Measurements from ENCODE around the gene UXT. TPM values are rescaled to one million over a fixed set of nuclear protein-coding genes. Genes with fewer than 3 reads are reported as not detected.

The UXT gene
- total RNA-seq, 4 donors from 2014 or later, result 95.7 to 129 (median 118) TPM

GRCh38 chrX:47633689-47634590 is 25.0 kb downstream of the UXT start:
- TF ChIP-seq POLR2A (IDR thresholded peaks at IDR 0.05) (no peak), EP300 (IDR thresholded peaks at IDR 0.05) (no peak), CTCF (IDR thresholded peaks at IDR 0.05) (no peak)
- H3K27me3 ChIP-seq, result no peaks in the 10 kb centered on the region
- H3K4me3 ChIP-seq, result no peak overlapping the region
- no peak for DNase-seq (ENCODE audit: low spot score in 2 of 2)
- H3K4me1 ChIP-seq, result no peaks in the 10 kb centered on the region
- 66 to 70% methylated on average over 14 of the region's 14 CpGs for WGBS, 2 donors
- H3K27ac ChIP-seq, result no peak overlapping the region
- H3K36me3 ChIP-seq, result peaks cover 0 to 41% (median 0%) of the 10 kb centered on the region in 3 donors
- no peaks in the 10 kb centered on the region for H3K9me3 ChIP-seq

GRCh38 chrX:47632666-47633065 is 26.3 kb downstream of the UXT start:
- no peaks in the 10 kb centered on the region for H3K4me1 ChIP-seq
- WGBS, 2 donors, result 55 to 64% methylated on average over 4 of the region's 4 CpGs
- no peak for TF ChIP-seq POLR2A (IDR thresholded peaks at IDR 0.05)
- no peak for TF ChIP-seq CTCF (IDR thresholded peaks at IDR 0.05)
- no peak for TF ChIP-seq EP300 (IDR thresholded peaks at IDR 0.05)
- no peak for DNase-seq (ENCODE audit: low spot score in 2 of 2)
- no peaks in the 10 kb centered on the region for H3K9me3 ChIP-seq
- H3K27ac ChIP-seq, result no peak overlapping the region
- H3K27me3 ChIP-seq, result no peaks in the 10 kb centered on the region
- H3K4me3 ChIP-seq, result no peak overlapping the region
- peaks cover 0 to 29% (median 0%) of the 10 kb centered on the region in 3 donors for H3K36me3 ChIP-seq

GRCh38 chrX:47631676-47632075 is 27.3 kb downstream of the UXT start:
- H3K27me3 ChIP-seq, result no peaks in the 10 kb centered on the region
- no peaks in the 10 kb centered on the region for H3K4me1 ChIP-seq
- H3K4me3 ChIP-seq, result no peak overlapping the region
- DNase-seq (ENCODE audit: low spot score in 2 of 2), result no peak
- WGBS, 2 donors, result 62 to 72% methylated on average over 5 of the region's 5 CpGs
- no peaks in the 10 kb centered on the region for H3K9me3 ChIP-seq
- TF ChIP-seq EP300 (IDR thresholded peaks at IDR 0.05), result no peak
- no peak for TF ChIP-seq CTCF (IDR thresholded peaks at IDR 0.05)
- TF ChIP-seq POLR2A (IDR thresholded peaks at IDR 0.05), result no peak
- H3K36me3 ChIP-seq, result peaks cover 0 to 26% (median 0%) of the 10 kb centered on the region in 3 donors
- H3K27ac ChIP-seq, result no peak overlapping the region

GRCh38 chrX:47629419-47630200 is 29.4 kb downstream of the UXT start, which contains the start of gene CFP:
Gene CFP, minus strand, starts transcription at chrX:47629930. Its CDS starts 86 bp downstream, at chrX:47629844.
- no peaks in the 10 kb centered on the region for H3K9me3 ChIP-seq
- peaks cover 0 to 9% (median 0%) of the 10 kb centered on the region in 3 donors for H3K36me3 ChIP-seq
- TF ChIP-seq EP300 (IDR thresholded peaks at IDR 0.05) (no peak), POLR2A (IDR thresholded peaks at IDR 0.05) (no peak), CTCF (IDR thresholded peaks at IDR 0.05) (no peak)
- 36 to 71% methylated on average over 5 to 13 of the region's 14 CpGs for WGBS, 2 donors
- H3K27me3 ChIP-seq, result no peaks in the 10 kb centered on the region
- DNase-seq (ENCODE audit: low spot score in 2 of 2), result no peak
- H3K4me3 ChIP-seq, result peak within 1 kb of the TSS in 1 of 4 donors; percentile 25
- no peaks in the 10 kb centered on the region for H3K4me1 ChIP-seq
- H3K27ac ChIP-seq, result no peak within 1 kb of the TSS
